ENCODE measurements around the gene TEX55. TPM values are rescaled to one million over a fixed set of nuclear protein-coding genes. Genes with fewer than 3 reads are reported as not detected.

The TEX55 gene
- polyA plus RNA-seq, 3 donors, result not detected

DNA sequence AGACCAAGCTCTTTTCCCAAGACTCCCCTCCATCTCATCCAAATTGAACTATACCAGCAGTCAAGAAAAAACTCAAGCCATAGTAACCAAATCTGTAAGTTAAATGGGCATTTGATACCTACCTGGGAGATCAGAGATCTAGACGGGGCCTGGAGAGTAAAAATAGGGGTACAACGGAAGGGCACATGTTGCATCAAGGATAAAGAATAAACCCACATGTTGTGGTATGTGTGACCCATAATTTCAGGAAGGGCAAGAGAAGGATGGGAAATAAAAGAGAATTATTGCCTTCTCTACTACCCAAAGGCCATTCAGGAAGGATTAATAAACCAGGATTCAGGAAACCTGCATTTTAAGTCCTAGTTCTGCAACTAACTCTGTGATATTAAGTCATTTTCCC is 1.5 kb downstream of the TEX55 start:
- H3K9me3 Mint-ChIP-seq, result peaks cover 0 to 1% (median 0%) of the 10 kb centered on the region in 7 donors
- peaks cover 0 to 1% (median 0%) of the 10 kb centered on the region in 3 donors for H3K27me3 Mint-ChIP-seq (ENCODE audit: low read depth in 3 of 3)
- H3K9ac ChIP-seq (ENCODE audit: insufficient read depth, low read length, poor library complexity, severe bottlenecking), result no peak overlapping the region
- H3K4me3 Mint-ChIP-seq, result no peak overlapping the region
- no peaks in the 10 kb centered on the region for H3K36me3 ChIP-seq (replicated peaks in 1 of 2; ENCODE audit: control insufficient read depth in 1 of 2, insufficient read depth in 2 of 2, low read length in 2 of 2)
- no peak overlapping the region for H2AFZ ChIP-seq (ENCODE audit: insufficient read depth, low read depth, low read length, poor library complexity, severe bottlenecking)
- H3K27ac ChIP-seq (ENCODE audit: low read depth in 1 of 2, low read length in 2 of 2), result no peak overlapping the region
- H3K9me3 ChIP-seq (replicated peaks in 1 of 2; ENCODE audit: control insufficient read depth in 1 of 2, insufficient read depth in 1 of 2, low read length in 2 of 2), result no peaks in the 10 kb centered on the region
- H4K20me1 ChIP-seq (ENCODE audit: insufficient read depth, low read length), result no peaks in the 10 kb centered on the region
- intact Hi-C loops (cut with micrococcal nuclease), result no loop called here
- no peaks in the 10 kb centered on the region for H3K27me3 ChIP-seq (ENCODE audit: control insufficient read depth in 2 of 2, insufficient read depth in 2 of 2, low read length in 2 of 2)
- H3K27ac Mint-ChIP-seq, result no peak overlapping the region
- no peaks in the 10 kb centered on the region for H3K36me3 Mint-ChIP-seq
- no peaks in the 10 kb centered on the region for H3K4me1 ChIP-seq (ENCODE audit: control insufficient read depth in 1 of 2, insufficient read depth in 2 of 2, low read length in 2 of 2)
- H3K4me2 ChIP-seq (replicated peaks; ENCODE audit: extremely low read depth, low read length, poor library complexity, severe bottlenecking), result no peak overlapping the region
- 40% methylated on average over 2 of the region's 2 CpGs for WGBS (ENCODE audit: insufficient coverage)
- TF ChIP-seq, protein P1, sequence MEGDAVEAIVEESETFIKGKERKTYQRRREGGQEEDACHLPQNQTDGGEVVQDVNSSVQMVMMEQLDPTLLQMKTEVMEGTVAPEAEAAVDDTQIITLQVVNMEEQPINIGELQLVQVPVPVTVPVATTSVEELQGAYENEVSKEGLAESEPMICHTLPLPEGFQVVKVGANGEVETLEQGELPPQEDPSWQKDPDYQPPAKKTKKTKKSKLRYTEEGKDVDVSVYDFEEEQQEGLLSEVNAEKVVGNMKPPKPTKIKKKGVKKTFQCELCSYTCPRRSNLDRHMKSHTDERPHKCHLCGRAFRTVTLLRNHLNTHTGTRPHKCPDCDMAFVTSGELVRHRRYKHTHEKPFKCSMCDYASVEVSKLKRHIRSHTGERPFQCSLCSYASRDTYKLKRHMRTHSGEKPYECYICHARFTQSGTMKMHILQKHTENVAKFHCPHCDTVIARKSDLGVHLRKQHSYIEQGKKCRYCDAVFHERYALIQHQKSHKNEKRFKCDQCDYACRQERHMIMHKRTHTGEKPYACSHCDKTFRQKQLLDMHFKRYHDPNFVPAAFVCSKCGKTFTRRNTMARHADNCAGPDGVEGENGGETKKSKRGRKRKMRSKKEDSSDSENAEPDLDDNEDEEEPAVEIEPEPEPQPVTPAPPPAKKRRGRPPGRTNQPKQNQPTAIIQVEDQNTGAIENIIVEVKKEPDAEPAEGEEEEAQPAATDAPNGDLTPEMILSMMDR (IDR thresholded peaks at IDR 0.05), result no peak
- no peaks in the 10 kb centered on the region for H3K4me1 Mint-ChIP-seq
- no peak overlapping the region for H3K4me3 ChIP-seq (replicated peaks in 1 of 3; ENCODE audit: low read depth in 2 of 3, low read length in 3 of 3)
- H3K79me2 ChIP-seq (ENCODE audit: insufficient read depth, low read length), result no peaks in the 10 kb centered on the region
- DNase-seq, result no peak

DNA sequence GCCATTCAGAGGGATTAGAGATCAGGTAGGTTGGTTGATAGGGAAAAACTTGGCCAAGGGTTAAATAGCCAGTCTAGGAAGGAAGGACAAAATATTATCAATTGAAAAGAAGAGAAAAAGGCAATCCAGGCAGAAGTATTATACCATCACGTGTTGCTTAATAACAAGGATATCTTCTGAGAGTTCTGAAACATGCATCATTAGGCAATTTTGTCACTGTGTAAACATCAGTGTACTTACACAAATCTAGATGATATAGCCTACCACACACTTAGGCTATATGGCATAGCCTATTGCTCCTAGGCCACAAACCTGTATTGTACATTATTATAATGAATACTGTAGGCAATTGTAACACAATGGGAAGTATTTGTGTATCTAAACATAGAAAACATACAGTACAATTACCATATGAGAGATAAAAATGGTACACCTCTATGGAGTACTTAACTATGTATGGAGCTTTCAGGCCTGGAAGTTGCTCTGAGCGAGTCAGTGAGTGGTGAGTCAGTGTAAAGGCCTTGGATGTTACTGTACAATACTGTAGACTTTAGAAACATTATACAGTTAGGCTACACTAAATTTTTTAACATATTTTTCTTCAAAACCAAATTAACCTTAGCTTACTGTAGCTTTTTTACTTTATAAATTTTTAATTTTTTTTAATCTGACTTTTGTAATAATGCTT is 2.7 kb downstream of the TEX55 start:
- DNase-seq, result no peak
- no peak overlapping the region for H3K4me3 Mint-ChIP-seq
- no peaks in the 10 kb centered on the region for H3K36me3 ChIP-seq (replicated peaks in 1 of 2; ENCODE audit: control insufficient read depth in 1 of 2, insufficient read depth in 2 of 2, low read length in 2 of 2)
- no peaks in the 10 kb centered on the region for H3K4me1 Mint-ChIP-seq
- no peak overlapping the region for H2AFZ ChIP-seq (ENCODE audit: insufficient read depth, low read depth, low read length, poor library complexity, severe bottlenecking)
- H3K4me1 ChIP-seq (ENCODE audit: control insufficient read depth in 1 of 2, insufficient read depth in 2 of 2, low read length in 2 of 2), result no peaks in the 10 kb centered on the region
- no peaks in the 10 kb centered on the region for H3K9me3 ChIP-seq (replicated peaks in 1 of 2; ENCODE audit: control insufficient read depth in 1 of 2, insufficient read depth in 1 of 2, low read length in 2 of 2)
- no peaks in the 10 kb centered on the region for H3K27me3 ChIP-seq (ENCODE audit: control insufficient read depth in 2 of 2, insufficient read depth in 2 of 2, low read length in 2 of 2)
- WGBS (ENCODE audit: insufficient coverage), result no CpG with 5 or more reads among the region's 2 CpGs
- H3K4me3 ChIP-seq (replicated peaks in 1 of 3; ENCODE audit: low read depth in 2 of 3, low read length in 3 of 3), result no peak overlapping the region
- intact Hi-C loops (cut with micrococcal nuclease), result no loop called here
- H4K20me1 ChIP-seq (ENCODE audit: insufficient read depth, low read length), result no peaks in the 10 kb centered on the region
- peaks cover 0 to 4% (median 3%) of the 10 kb centered on the region in 7 donors for H3K9me3 Mint-ChIP-seq
- TF ChIP-seq, protein P1 (IDR thresholded peaks at IDR 0.05), result no peak
- H3K79me2 ChIP-seq (ENCODE audit: insufficient read depth, low read length), result no peaks in the 10 kb centered on the region
- no peaks in the 10 kb centered on the region for H3K36me3 Mint-ChIP-seq
- no peak overlapping the region for H3K27ac ChIP-seq (ENCODE audit: low read depth in 1 of 2, low read length in 2 of 2)
- H3K27ac Mint-ChIP-seq, result no peak overlapping the region
- H3K27me3 Mint-ChIP-seq (ENCODE audit: low read depth in 3 of 3), result peaks cover 0 to 1% (median 0%) of the 10 kb centered on the region in 3 donors
- H3K9ac ChIP-seq (ENCODE audit: insufficient read depth, low read length, poor library complexity, severe bottlenecking), result no peak overlapping the region
- H3K4me2 ChIP-seq (replicated peaks; ENCODE audit: extremely low read depth, low read length, poor library complexity, severe bottlenecking), result no peak overlapping the region
